Measurements from ENCODE around the gene DEAF1.

GRCh38 chr11:701741-702461 lies 6.9 kb upstream of the DEAF1 start:
- TF ChIP-seq BHLHE40 (IDR thresholded peaks at IDR 0.05; ENCODE audit: borderline replicate concordance), result no peak
- TF ChIP-seq SP1 (IDR thresholded peaks at IDR 0.05), result no peak
- no peak for TF ChIP-seq FOXA1 (IDR thresholded peaks at IDR 0.05)
- no peak for TF ChIP-seq FOXM1 (IDR thresholded peaks at IDR 0.05; ENCODE audit: borderline replicate concordance)
- no peak for TF ChIP-seq TARDBP (IDR thresholded peaks at IDR 0.05)
- TF ChIP-seq SUZ12 (IDR thresholded peaks at IDR 0.05), result no peak
- TF ChIP-seq HDGF (IDR thresholded peaks at IDR 0.05; ENCODE audit: borderline replicate concordance), result no peak
- TF ChIP-seq CTBP1 (IDR thresholded peaks at IDR 0.05; ENCODE audit: borderline replicate concordance), result no peak

All from HEK293T (cell line).